Lung microvascular endothelial cell (primary cell): ENCODE results near the gene UBTD2. TPM values are rescaled to one million over a fixed set of nuclear protein-coding genes. Genes with fewer than 3 reads are reported as not detected.
"Not testable (repeated sequence)": the region's sequence is repeated elsewhere in the genome, so short reads cannot be mapped to it uniquely, and the experiment has no call there.

Experiments
- DNase-seq, 2 donors: peaks; one replicate each; pipeline versions ENCODE4 v3.0.0 to v3.0.0-alpha.2; 2010; ENCODE audit warnings: low read depth in 2 of 2
- total RNA-seq: library from RNA; depleted of rRNA; stranded (reverse); fragments of >200 nt; gene quantifications from 2 replicates; pipeline ENCODE4 v1.2.1, GENCODE V29; 2014

Gene UBTD2
- total RNA-seq, 1 donor from 2014 or later, result 14.7 TPM

GRCh38 chr5:172293054-172293744 is 9.6 kb upstream of the UBTD2 start:
- peak; percentile 74 to 81 for DNase-seq

- DNase-seq, result not testable (repeated sequence)
Measured at GRCh38 chr5:172291837-172292236, 8.3 kb upstream of the UBTD2 start.

GRCh38 chr5:172288465-172288864 is 4.9 kb upstream of the UBTD2 start:
- no peak for DNase-seq

DNA sequence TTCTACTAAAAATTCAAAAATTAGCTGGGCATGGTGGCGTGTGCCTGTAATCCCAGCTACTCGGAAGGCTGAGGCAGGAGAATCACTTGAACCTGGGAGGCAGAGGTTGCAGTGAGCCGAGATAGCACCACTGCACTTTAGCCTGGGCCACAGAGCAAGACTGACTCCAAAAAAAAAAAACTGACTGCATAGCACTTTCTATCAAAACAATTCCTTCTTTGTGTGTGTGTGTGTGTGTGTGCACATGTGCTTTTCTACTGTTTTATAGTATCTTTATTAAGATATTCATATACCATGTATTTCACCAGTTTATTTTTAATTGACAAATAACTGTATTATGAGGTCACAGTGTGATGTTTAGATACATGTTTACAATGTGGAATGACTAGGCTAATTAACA is 3.6 kb upstream of the UBTD2 start:
- DNase-seq, result not testable (repeated sequence)

DNA sequence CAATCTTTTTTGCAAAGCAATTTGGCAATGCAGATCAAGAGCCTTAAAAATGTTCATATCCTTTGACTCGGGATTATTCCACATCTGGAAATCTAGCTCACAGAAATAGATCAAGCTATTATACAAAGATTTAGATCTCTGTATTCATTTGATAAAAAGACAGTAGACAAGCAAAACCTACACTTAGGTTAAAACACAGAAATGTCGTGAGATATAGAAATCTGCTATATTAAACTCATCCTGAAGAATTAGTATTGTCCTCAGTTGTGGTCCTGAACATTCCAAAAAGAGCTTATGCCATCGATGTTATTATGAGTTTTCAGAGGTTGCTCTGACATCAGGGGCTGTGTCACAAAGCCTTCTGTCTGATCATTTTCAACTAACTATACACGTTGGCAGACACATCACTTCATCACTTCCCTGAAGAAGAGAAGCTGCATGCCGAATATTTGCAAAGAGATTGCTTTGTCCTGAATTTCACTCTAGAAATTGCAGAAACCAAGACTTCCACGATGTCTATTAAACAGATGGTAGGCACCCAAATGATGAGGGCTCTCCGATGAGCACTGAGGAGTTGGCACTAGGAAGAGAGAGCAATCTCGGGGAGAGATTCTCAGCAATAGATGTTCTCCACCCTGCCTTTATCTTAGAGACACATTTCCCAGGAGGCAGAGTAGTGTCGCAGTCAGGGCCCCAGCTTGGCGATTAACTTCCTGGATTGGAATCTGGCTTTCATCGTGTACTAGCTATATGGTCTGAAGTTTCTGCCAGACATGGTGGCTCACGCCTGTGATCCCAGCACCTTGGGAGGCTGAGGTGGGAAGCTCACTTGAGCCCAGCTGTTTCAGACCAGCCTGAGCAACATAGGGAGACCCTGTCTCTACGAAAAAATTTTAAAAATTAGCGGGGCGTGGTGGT is 1.9 kb upstream of the UBTD2 start:
- DNase-seq, result no peak

DNA sequence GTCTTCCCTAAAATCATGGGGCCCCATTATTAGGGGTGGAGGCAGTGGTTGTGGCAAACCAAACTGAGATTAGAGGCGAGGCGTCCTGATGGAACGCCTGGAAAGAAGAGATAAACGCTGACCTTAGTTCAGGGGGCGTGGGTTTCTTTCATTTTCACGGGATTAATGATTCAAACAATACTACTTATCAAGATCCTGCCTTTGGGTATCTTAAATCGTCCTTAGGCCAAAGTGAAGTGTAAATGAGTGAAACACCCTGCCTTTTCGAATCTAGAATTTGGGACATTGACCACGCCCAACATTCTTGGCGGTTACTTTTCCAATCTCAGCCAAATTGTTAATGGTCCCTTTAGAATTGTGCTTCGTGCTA is 1.0 kb upstream of the UBTD2 start:
- peak in 1 of 2 donors; percentile 3 for DNase-seq

- peak; percentile 78 to 83 for DNase-seq
Measured at GRCh38 chr5:172283862-172284610, 472 bp upstream of the UBTD2 start.

GRCh38 chr5:172282272-172283019 is 1.1 kb downstream of the UBTD2 start:
- peak; percentile 3 to 21 for DNase-seq

- DNase-seq, result no peak
Measured at GRCh38 chr5:172281346-172281745, 2.2 kb downstream of the UBTD2 start.

GRCh38 chr5:172280929-172281328 is 2.6 kb downstream of the UBTD2 start:
- DNase-seq, result no peak

- DNase-seq, result no peak
Measured at GRCh38 chr5:172280317-172280716, 3.2 kb downstream of the UBTD2 start.

DNA sequence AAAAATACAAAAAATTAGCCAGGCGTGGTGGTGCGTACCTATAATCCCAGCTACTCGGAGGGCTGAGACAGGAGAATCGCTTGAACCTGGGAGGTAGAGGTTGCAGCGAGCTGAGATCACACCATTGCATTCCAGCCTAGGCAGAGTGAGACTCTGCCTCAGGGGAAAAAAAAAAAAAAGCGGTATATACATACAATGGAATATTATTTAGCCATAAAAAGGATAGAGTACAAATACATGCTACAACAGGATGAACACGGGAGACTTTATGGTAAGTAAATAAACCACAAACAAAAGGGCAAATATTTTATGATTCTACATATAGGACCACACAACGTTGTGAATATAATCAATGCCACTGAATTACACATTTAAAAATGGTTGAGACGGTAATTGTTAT is 5.2 kb downstream of the UBTD2 start:
- no peak for DNase-seq

- DNase-seq, result no peak
Measured at GRCh38 chr5:172276214-172276613, 7.3 kb downstream of the UBTD2 start.

DNA sequence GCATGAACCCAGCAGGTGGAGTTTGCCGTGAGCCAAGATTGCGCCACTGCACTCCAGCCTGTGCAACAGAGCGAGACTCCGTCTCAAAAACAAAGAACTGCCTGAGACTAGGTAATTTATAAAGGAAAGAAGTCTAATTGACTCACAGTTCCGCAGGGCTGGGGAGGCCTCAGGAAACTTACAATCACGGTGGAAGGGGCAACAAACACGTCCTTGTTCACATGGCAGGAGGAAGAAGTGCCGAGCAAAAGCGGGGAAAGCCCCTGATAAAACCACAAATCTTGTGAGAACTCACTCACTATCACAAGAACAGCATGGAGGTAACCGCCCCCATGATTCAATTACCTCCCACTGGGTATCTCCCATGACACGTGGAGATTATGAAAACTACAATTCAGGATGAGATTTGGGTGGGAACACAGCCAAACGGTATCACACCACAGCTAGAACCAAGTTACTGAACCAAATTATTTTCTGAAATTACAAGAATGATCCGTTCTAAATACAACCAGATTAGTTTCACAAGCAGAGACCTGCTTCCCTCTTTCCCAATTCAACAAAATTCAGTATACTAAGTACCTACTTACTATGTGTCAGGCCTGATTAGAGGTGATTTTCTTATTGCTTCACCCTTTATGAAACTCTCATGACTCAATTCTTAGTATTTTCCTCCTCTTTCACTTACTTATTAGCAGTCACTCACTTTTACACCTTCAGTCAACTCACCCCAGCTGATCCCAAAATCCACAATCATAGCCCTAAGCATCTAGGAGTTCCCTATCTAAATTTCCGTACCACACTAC is 8.4 kb downstream of the UBTD2 start:
- no peak for DNase-seq

DNA sequence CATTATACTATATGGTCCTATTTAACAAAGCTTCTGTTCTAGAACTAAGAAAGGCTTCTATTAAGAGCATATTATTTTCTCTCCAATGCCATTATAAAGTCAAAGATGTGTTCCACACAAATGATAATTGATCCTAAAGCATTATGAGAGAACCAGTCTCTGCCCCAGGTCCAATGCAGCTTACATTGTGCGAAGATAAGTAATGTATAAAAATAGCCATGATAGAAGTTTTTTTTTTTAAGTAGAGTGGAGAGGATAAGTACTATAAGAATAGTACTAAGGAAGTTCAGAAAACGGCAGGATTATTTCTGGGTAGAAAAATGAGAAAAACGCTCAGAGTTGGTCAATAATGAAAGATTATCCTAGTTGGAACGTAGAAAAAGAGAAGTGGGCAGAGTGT is 15.6 kb downstream of the UBTD2 start:
- no peak for DNase-seq

DNA sequence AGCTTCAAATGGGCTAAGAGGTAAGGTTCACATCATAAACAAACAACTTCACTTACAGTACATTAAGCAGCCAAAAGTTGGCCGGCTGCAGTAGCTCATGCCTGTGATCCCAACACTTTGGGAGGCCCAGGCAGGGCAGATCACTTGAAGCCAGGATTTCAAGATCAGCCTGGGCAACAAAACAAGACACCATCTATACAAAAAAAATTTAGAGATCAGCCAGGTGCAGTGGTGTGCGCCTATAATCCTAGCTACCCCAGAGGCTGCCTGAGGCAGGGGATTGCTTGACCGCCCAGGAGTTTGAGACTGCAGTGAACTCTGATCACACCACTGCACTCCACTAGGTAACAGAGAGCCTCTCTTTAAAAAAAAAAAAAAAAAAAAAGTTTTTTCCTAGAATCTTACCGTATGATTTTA is 16.9 kb downstream of the UBTD2 start:
- no peak for DNase-seq

DNA sequence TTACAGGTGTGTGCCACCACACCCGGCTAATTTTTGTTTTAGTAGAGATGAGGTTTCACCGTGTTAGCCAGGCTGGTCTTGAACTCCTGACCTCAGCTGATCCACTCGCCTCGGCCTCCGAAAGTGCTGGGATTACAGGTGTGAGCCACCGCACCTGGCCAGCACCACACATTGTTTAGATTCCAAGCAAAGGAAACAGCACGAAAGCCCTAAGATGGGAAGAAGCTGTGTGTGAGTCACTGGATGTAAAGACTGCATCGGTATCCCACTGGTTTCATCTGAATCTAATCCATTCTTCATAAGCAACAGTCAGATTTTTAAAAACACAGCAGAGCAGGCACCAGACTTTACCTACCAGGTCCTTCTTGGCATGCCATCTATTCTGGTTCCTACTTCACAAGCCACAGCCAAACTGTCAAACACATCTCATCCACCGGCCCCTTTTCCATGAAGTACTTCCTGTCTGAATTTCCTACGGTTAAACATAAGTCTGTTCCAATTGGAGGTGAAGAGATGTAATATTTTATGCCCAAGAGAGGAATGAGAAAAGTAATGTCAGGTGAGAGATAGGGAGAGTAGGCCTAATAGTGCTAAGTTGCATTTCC is 17.4 kb downstream of the UBTD2 start:
- peak; percentile 32 to 48 for DNase-seq

- DNase-seq, result no peak
Measured at GRCh38 chr5:172264815-172265395, 18.7 kb downstream of the UBTD2 start.

GRCh38 chr5:172255444-172255843 is 28.1 kb downstream of the UBTD2 start:
- DNase-seq, result no peak

DNA sequence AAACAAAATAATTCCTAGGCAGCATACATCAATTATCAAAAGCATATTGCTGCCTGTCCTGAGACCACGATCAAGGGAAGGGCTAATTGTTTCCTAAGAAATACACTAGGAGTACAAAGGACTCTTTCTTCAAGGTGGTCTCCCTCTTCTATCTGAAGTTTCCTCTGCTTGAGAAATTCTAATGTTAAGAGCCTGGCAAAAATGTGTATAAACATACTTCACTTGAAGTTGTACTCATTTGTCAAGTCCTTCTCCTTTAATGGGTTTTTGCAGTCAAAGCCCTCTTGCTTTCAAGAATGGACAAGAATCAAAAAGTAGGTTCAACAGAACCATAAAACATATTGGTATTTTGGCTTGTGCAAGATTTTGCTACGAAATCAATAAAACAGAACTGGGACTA is 31.1 kb downstream of the UBTD2 start:
- no peak for DNase-seq
